NCI-H2171 treated with DMSO at 0.1 percent for 48 hours (cell line): Measurements from ENCODE around the gene ZFYVE19.
A peak's percentile ranks its signal among the peaks of the same experiment; 100 is the strongest.

ENCODE experiments used
- DNase-seq: peaks from one replicate; lab custom pipeline; 2025; lab: John Stamatoyannopoulos, UW

The ZFYVE19 gene

DNA sequence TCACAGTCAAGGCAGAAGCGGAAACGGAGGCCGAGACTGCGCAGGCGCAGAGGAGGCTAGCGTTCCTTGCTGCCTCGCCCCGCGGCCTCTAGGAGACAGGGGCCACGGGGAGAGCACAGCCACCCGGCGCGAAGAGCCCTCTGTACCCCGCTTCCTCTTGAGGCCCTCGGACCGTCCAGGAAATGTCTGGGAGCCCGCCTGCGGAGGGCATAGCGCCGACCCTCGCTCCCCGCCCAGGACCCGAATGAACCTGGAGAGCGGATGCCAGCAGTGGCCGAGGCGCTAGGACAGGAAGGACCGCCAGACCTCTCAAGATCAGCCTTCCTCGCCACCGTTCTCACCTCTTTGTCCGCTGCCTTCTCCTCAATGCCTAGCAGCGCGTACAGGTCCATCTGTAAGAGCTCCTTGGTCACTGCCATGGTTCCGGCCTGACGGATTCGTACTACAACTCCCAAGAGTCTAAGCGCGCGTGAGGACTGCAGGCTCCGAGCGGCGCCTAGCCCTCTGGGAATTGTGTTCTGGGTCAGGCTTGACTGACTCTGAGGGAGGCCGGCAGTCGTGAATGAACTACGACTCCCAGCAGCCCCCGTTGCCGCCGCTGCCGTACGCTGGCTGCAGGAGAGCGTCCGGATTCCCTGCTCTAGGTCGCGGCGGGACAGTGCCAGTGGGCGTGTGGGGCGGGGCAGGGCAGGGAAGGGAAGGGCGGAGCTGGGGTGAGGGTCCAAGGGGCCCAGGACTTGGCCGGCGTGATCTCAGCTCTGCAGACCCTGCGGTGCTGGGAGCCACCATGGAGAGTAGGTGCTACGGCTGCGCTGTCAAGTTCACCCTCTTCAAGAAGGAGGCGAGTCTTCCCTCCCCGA, at the start of gene ZFYVE19, which contains the start of gene DNAJC17:
Gene ZFYVE19 (plus strand): TSS at position 62 of the 860 bp plus-strand sequence. CDS start 501 bp downstream, at position 563.
Gene DNAJC17 (minus strand): TSS at position 446 of the 860 bp plus-strand sequence. CDS start 27 bp downstream, at position 419.
- peak; percentile 99 for DNase-seq

- DNase-seq: no peak
Measured at GRCh38 chr15:40759961-40760360, 46.9 kb upstream of the ZFYVE19 start.

DNA sequence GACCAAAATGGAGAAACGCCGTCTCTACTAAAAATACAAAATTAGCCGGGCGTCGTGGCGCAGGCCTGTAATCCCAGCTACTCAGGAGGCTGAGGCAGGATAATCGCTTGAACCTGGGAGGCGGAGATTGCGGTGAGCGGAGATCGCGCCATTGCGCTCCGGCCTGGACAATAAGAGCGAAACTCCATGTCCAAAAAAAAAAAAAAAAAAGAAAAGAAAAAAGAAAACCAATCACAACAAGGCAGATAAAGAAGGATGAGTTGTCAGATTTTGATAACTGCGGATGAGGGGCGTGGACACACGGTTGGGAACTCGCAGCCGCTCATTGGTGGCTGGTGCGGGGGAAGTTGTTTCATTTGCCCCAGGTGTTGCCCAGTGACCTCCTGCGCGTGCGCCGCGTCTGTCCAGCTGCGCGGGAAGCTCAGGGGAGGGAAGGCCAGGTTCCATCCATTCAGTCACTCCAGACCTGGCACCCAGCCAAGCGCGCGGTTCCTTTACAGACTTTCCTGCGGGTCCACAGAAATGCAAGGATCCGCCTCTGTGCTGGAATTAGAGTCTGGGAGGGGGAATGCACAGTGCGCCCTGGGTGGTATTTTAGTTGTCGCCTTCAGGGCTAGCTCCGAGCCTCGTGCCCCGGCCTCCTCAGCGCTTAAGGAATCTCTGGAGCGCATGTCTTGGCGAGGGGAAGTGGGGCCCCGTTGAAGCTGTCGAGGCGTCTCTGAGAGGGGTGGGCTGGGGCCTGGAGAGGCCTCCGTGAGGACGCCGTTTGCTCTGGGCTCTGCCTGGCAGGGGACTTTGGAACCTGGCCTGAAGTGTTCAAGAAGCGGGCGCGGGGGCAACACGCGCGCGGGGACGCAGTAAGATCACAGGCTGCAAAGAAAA, 43.7 kb upstream of the ZFYVE19 start:
- DNase-seq: no peak

GRCh38 chr15:40763801-40764628, 42.9 kb upstream of the ZFYVE19 start, which contains the start of gene GCHFR:
Gene GCHFR, plus strand, starts transcription at chr15:40764068. Its CDS starts 113 bp downstream, at chr15:40764181.
- DNase-seq: no peak

DNA sequence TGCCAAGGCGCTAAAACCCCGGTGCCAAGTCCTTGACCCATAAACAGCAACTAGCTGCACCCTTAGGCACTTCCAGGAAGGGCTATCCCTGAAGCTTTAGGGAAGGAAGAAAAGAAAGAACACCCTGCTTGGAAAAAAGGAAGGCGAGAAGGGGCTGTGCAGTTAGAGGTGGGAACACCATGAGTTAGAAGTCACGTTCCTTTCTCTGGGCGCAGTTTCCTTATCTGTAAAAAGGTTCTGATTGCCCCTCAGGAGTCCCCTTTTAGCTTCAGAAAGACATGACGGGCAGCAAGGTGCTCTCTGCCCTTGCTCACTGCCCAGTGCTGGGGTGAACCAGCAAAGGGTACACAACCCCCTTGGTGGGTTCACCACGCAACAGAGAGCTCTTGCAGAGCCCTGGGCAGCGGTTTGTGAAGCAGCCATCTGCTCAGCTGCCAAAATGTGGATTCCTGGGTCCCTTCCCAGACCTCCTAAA, 42.2 kb upstream of the ZFYVE19 start:
- DNase-seq: no peak

DNA sequence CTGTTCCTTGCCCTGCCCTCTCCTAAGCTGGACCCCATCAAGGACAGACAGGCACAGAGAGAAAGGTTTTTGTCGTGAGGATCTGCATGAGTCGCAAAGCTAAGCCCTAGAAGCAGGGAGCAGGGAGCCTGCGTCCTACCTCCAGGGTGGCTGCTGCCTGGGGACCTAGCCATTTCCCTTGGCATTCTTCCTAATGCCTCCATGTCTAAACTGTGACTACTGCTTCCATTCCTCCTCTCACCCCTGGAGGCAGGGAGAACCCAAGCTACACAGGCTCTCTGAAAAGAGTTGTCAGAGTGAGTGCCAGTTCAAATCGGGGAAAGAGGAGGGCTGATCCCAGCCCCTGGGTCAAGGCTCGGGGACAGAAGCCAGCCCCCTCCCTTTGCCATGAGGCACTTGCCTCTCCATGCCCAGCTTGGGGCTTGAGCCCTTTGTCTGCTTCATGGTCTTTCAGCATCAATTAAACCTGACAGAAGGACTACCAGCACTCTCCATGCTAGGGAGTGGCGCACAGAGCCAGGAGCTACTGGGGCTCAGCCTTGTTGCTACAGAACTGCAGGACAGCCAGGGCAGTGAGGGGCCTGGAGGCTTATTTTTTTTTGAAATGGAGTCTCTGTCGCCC, 40.6 kb upstream of the ZFYVE19 start:
- no peak for DNase-seq

DNA sequence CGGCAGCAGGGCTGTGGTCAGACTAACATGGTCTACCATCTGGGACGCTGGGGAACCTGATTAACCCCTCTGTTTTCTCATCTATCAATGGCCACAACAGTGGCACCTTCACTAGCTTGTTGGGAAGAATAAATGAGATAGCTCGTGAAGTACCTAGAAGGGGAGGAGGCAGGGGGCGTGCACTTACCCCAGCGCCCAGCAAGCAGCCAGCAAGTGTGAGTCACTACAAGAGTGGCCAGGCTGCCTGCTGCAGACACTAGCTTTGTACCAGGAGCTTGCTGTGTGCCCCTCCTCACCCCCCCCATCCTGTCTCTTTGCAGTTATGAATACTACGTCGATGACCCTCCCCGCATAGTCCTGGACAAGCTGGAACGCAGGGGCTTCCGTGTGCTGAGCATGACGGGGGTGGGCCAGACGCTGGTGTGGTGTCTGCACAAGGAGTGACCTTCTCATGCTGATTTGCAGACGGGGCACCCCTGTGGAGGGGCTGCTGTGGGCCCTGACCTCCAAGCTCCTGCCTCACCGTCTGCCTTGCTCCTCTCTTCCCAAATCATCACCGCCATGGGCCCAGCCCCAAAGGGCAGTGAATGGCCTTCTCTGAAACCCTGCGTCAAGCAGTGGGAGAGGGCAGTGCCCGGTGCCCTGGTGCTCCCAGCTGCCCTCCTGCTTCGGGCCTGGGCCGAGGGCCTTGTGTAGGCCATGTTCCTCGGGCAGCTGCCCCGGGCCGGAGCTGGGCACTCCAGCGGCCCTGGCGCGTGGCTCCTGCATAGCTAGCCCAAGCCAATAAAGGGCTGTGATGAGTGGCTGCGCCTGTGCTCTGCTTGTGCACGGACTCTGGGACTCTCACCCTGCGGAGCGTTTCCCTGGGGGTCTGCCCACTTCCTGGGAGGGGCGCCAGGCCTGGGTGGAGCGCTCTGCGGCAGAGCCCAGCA, 39.7 kb upstream of the ZFYVE19 start:
- no peak for DNase-seq

DNA sequence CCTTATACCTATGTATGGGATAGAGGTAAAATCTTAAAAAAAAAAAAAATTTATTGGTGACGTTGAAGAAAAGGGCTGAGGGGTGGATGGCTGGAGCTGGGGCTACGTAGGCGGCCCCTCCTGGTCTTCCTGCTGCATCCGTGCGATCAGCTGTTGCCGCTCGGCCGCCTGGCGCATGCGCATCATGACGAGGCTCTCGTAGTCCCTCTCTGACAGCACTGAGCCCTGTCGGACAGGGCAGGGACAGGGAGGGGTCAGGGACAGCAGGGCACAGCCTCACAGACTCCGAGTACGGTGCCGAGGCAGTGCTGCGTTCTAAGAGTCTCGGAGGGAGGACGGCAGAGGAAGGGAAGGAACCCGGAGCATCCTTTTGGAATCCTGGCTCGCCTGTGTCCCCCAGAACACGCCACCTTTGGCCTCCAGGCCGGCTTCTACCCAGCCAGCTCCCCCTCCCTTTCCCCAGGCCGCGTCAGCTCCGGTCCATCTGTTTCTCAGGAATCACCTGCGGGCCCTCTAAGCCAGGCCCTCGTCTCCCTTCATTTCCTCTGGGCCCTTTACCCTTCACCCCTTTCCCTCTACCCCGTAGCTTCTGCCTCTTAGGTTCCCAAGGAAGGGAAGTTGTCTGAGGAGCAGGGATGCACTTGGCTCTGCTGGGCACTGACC, 38.9 kb upstream of the ZFYVE19 start:
- DNase-seq: no peak

GRCh38 chr15:40768521-40769273, 38.2 kb upstream of the ZFYVE19 start:
- DNase-seq: no peak

DNA sequence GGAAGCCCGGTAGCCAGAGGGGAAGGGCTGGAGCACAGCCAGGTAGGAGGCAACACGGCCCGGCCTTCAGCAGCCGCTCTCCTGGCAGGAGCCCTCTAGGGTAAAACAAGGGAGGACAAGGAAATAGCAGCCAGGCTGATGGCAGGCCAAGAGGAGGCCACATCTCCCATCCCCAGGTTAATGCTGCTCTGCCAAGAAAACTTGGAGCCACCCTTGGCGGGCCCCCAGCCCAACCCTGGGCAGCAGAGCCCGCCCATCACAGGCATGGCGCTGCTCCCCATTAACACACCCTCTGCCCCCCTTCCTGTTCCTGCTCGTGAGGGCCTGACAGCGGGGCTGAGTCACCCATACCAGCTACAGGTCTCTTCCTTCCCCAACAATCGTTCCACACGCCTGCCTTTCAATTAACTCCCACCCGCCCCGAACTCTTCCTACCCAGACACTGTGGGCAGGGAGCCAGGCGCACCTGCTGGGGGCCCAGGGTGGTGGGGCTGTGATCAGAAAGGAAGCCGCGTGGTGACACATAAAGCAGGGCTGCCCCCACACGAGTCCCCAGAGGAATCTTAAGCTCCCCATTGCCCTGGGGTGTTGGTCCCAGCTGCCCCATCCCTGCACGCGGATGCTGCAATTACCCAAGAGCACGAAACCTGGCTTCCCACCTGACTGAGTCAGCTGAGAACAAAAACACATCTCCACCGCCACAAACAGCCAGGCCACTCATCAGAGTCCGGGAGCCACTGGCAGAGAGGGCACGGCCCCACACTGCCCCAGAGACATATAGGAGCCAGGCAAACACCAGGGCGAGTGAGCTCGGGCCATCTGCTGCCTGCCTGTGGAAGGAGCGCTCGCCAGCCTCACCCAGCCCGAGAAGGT, 37.4 kb upstream of the ZFYVE19 start, which contains the start of gene C15orf62:
Gene C15orf62 (plus strand): TSS at position 707 of the 873 bp plus-strand sequence. CDS start 516 bp downstream, outside the sequence.
- DNase-seq: peak; percentile 88

DNA sequence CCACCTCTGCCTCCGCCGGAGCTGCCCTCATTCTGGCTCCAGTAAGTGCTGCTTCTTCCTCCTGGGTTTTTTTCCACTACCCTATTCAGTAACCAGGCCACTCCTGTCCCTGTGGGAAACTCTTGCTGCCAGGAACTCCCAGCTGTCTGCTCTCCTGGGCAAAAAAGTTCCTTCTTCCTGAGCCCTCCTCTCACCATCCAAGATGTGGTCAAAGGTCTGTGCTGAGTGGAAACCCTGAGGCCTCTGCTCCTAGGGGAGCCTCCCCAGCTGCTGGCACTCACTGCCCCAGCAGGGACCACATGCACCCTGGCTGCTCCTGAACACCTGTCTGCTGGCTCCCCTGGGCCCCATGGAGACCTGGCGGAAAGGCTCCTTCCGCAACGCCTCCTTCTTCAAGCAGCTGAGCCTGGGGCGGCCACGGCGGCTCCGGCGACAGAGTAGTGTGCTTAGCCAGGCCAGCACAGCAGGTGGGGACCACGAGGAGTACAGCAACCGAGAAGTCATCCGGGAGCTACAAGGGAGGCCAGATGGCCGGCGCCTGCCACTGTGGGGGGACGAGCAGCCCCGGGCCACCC, 36.7 kb upstream of the ZFYVE19 start:
- peak; percentile 82 for DNase-seq

- DNase-seq: no peak
Measured at GRCh38 chr15:40771242-40771641, 35.6 kb upstream of the ZFYVE19 start.

DNA sequence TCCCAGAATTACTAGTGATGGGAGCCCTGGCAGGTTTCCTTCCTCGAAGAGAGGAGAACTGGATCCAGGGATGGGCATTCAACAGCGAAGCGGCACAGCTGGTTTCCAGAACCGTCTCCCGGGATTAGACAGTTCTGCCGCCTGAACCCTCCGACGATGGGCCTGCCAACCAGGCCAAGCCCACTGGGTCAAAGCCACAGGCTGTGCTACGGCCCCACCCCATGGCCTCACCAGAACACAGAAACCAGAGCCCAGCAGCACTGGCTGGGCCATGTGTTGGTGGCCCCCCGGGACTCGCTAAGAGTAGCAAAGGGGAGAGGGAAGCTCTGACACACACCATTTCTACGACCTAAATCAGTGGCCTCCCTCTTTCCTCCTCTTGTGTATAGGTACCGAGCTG, 34.9 kb upstream of the ZFYVE19 start:
- no peak for DNase-seq

GRCh38 chr15:40773496-40773895, 33.4 kb upstream of the ZFYVE19 start:
- DNase-seq: no peak

DNA sequence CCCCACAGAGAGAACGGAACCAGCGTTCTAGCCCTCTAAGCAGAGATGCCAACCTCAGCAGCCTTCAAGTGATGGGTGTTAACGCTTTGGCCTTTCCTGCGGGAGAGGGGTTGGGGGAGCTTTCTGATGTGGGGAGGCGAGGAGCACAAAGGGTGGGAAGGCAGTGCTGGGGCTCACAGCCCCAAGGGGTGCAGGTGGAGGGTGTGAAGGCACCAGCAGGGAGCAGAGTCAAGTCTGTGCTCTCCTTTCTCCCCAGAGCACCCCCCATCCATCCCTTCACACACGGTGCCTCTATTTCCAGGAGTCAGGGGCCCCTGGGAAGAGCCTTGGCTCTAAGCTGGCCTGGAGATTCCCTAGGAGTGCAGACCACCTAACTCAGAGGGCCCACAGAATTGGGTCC, 33.0 kb upstream of the ZFYVE19 start:
- DNase-seq: no peak

GRCh38 chr15:40775007-40775406, 31.9 kb upstream of the ZFYVE19 start:
- DNase-seq: no peak
